Measurements from ENCODE around the gene HRAS.

Gene HRAS

DNA sequence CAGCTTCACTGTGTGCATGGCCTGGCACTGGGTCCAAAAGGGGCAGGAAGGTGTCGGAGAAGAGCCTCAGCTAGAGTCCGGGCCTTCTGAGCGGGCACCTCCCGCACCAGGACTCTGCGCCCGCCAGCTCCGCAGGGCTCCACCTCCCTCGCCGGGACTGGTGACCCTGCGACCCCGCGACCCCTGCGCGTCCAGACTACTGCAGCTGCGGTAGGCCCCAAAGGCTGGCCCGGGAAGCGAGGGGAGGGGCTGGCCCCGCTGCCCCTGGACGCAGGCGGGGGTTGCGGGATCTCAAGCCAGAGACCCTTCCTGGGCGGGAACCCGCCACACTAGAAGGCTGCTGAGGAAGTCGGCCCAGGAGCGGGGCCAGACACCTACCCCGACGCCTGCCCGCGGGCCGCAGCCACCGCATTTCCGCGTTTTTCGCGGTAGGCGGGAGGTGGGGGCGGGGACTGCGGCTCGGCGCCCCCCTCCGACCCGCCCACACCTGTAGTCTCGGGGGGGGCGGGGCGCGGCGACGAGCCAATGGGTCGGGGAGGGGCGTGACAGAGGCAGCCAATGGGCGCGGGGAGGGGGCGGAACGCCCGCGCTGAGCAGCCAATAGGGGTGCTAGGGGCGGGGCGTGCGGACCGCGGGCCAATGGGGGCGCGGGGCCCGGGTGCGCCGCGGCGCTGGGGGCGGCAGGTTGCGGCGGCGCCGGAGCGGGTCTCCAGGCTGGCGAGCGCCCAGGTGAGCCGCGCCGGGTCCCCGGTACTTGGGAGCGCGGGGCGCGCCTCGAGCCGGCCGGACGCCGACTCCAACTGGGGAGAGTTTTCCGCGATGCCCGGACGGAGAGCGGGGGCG lies 25.1 kb upstream of the HRAS start, which contains the start of the genes LMNTD2 and RASSF7:
Gene LMNTD2, minus strand, starts transcription at position 434 of the 843 bp plus-strand sequence. Its CDS starts 22 bp downstream, at position 412.
Gene RASSF7, plus strand, starts transcription at position 666 of the 843 bp plus-strand sequence. CDS start 799 bp downstream, outside the sequence.
- H3K4me3 ChIP-seq (ENCODE audit: low read depth, low read length), result peak within 1 kb of the TSS; percentile 52
- peak; percentile 46 for DNase-seq (ENCODE audit: low read depth)
- TF ChIP-seq, protein P1, sequence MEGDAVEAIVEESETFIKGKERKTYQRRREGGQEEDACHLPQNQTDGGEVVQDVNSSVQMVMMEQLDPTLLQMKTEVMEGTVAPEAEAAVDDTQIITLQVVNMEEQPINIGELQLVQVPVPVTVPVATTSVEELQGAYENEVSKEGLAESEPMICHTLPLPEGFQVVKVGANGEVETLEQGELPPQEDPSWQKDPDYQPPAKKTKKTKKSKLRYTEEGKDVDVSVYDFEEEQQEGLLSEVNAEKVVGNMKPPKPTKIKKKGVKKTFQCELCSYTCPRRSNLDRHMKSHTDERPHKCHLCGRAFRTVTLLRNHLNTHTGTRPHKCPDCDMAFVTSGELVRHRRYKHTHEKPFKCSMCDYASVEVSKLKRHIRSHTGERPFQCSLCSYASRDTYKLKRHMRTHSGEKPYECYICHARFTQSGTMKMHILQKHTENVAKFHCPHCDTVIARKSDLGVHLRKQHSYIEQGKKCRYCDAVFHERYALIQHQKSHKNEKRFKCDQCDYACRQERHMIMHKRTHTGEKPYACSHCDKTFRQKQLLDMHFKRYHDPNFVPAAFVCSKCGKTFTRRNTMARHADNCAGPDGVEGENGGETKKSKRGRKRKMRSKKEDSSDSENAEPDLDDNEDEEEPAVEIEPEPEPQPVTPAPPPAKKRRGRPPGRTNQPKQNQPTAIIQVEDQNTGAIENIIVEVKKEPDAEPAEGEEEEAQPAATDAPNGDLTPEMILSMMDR (IDR thresholded peaks at IDR 0.05; ENCODE audit: low read depth, low read length, missing control alignments), result no peak
- in situ Hi-C loops (cut with HindIII; ENCODE audit: low sequenced_read_pairs), result no loop called here

DNA sequence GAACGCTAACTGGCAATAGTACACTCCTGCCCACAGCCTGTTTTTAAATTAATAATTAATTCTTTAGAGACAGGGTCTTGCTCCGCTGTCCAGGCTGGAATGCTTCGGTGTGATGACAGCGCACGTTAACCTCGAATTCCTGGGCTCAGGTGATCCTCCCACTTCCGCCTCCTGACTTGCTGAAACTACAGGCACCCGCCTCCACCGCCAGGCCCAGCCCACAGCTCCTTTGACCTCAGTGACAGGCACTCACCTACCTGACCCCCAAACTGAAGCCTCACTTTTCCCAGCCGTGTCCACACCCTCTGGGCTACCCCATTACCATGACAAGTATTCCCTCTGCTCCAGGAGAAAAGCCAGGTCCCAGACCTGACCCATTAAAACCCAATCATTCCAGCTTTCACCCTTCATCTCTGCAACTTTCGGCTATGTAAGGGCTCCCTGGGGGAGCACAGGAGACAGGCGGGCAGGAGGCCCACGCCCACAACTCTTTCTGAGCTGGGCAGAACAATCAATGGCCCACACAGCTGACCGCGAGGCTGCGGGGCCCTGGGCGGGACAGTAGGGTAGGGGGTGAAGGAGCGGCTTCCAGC lies 24.4 kb upstream of the HRAS start:
- TF ChIP-seq, protein P1 (IDR thresholded peaks at IDR 0.05; ENCODE audit: low read depth, low read length, missing control alignments), result no peak
- DNase-seq (ENCODE audit: low read depth), result no peak
- peak overlapping the region; percentile 52 for H3K4me3 ChIP-seq (ENCODE audit: low read depth, low read length)
- in situ Hi-C loops (cut with HindIII; ENCODE audit: low sequenced_read_pairs), result no loop called here

DNA sequence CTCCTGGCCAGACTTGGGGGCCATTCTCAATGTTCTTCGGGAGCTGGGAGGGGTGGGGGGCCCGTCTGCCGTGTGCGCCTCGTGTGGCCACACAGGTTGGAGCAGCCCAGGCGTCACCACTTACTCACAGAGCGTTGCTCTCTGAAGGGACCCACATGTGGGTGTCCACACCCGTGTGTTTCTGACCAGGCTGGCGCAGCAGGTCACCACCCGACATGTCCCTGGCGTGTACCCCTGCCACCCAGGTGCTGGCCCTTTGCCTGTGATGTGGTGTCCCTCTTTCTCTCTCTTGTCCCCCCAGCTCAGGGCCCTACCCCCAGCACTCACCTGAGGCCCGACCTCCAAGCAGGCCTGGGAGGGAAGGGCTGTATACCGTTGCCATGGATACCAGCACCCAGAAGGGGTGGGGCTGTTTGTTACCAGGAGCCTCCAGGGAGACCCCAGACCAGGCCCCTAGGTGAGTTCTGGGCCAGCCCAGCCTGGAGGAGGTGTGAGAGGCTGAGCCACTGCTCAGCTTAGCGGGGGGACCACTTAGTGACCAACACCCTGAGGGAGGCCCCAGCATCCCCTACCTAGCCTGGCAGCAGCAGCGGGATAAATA lies 23.7 kb upstream of the HRAS start:
- no peak for DNase-seq (ENCODE audit: low read depth)
- in situ Hi-C loops (cut with HindIII; ENCODE audit: low sequenced_read_pairs), result no loop called here
- H3K4me3 ChIP-seq (ENCODE audit: low read depth, low read length), result no peak overlapping the region
- TF ChIP-seq, protein P1 (IDR thresholded peaks at IDR 0.05; ENCODE audit: low read depth, low read length, missing control alignments), result no peak

DNA sequence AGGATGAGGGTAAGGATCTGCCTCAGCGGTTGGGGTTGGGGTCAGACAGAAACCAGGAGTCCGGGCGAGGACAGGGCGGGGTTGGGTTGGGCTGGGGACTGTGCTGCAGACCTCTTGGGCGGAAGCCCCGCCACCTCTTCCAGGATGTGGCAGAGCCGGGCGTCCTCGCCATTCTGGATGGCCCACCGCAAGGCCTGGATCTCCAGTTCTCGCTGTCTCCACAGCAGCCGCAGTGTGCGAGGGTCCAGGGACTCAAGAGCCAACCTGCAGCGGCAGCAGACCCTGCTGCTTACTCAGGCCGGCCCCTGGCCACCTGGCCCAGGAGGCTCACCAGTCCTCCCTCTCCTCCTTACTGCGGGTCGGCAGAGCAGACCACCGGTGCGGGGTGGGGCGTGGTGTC lies 23.1 kb upstream of the HRAS start:
- DNase-seq (ENCODE audit: low read depth), result no peak
- in situ Hi-C loops (cut with HindIII; ENCODE audit: low sequenced_read_pairs), result no loop called here
- no peak overlapping the region for H3K4me3 ChIP-seq (ENCODE audit: low read depth, low read length)
- TF ChIP-seq, protein P1 (IDR thresholded peaks at IDR 0.05; ENCODE audit: low read depth, low read length, missing control alignments), result no peak

DNA sequence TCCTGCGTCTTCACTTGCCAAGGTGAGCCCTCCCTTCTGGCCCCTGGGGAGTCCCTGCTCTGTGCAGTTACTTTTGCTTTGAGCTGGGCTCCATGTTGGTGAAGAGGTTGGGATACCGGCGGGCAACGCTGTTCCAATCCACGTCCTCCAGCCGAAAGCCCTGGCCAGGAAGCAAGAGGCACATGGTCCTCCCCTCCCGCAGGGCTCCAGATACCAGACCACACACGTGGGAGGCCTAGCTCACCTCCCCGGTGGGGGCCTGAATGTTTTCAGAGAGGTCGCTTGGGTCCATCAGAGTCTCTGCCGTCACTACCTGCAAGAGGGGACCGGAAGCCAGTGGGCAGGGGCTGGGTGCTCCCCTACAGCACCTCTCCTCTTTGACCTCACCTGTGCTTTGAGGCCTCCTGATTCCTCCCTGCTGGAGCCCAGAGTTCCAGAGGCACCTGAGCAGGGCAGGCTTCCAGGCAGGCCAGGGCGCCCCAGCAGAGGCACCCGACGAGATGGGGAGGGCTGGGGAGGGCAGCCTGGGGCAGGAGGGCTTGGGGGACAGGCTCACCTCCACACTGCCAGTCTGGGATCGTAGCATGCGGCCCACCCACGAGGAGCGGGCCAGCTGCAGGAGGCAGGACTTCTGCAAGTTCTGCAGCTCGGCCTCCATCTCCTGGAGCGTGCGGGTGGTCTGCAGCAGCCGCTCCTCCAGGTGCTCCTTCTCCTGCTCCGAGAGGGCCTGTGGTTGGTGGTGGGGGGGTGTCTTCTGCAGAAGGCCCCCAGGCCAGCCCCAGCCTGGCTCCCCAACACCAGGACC lies 22.2 kb upstream of the HRAS start:
- TF ChIP-seq, protein P1 (IDR thresholded peaks at IDR 0.05; ENCODE audit: low read depth, low read length, missing control alignments), result no peak
- no peak overlapping the region for H3K4me3 ChIP-seq (ENCODE audit: low read depth, low read length)
- in situ Hi-C loops (cut with HindIII; ENCODE audit: low sequenced_read_pairs), result no loop called here

More for the DNA sequence above, 22.2 kb upstream of the HRAS start:
- no peak for DNase-seq (ENCODE audit: low read depth)

All from astrocyte of the cerebellum (primary cell).